HT1080 (cell line): ENCODE results near the gene ZNF362. TPM values are rescaled to one million over a fixed set of nuclear protein-coding genes. Genes with fewer than 3 reads are reported as not detected.
"Not testable (repeated sequence)": the region's sequence is repeated elsewhere in the genome, so short reads cannot be mapped to it uniquely, and the experiment has no call there.

Experiments
- DNase-seq: peaks from one replicate; pipeline ENCODE4 v3.0.0-alpha.2; 2015; ENCODE audit warnings: low read depth
- polyA plus RNA-seq, 2 experiments: library from polyadenylated mRNA; depleted of rRNA; stranded (reverse); fragments of >200 nt; gene quantifications; 2 replicates each; pipeline ENCODE4 v1.2.3, GENCODE V29; 2015
- total RNA-seq: library from RNA; depleted of rRNA; stranded (reverse); fragments of >200 nt; shearing (Covaris generic); gene quantifications from 2 replicates; pipeline ENCODE4 v1.2.3, GENCODE V29; 2014; rRNA removed

ZNF362 gene, protein sequence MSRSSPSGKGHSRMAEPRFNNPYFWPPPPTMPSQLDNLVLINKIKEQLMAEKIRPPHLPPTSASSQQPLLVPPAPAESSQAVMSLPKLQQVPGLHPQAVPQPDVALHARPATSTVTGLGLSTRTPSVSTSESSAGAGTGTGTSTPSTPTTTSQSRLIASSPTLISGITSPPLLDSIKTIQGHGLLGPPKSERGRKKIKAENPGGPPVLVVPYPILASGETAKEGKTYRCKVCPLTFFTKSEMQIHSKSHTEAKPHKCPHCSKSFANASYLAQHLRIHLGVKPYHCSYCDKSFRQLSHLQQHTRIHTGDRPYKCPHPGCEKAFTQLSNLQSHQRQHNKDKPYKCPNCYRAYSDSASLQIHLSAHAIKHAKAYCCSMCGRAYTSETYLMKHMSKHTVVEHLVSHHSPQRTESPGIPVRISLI
- total RNA-seq = 2.9 and 8.6 TPM in 2 replicates
- polyA plus RNA-seq (2015; cell fraction: cytosol; rRNA removed) = 11.2 and 13.4 TPM in 2 replicates
- 4.0 and 5.8 TPM in 2 replicates for polyA plus RNA-seq (2015; cell fraction: nucleus; rRNA removed)

DNA sequence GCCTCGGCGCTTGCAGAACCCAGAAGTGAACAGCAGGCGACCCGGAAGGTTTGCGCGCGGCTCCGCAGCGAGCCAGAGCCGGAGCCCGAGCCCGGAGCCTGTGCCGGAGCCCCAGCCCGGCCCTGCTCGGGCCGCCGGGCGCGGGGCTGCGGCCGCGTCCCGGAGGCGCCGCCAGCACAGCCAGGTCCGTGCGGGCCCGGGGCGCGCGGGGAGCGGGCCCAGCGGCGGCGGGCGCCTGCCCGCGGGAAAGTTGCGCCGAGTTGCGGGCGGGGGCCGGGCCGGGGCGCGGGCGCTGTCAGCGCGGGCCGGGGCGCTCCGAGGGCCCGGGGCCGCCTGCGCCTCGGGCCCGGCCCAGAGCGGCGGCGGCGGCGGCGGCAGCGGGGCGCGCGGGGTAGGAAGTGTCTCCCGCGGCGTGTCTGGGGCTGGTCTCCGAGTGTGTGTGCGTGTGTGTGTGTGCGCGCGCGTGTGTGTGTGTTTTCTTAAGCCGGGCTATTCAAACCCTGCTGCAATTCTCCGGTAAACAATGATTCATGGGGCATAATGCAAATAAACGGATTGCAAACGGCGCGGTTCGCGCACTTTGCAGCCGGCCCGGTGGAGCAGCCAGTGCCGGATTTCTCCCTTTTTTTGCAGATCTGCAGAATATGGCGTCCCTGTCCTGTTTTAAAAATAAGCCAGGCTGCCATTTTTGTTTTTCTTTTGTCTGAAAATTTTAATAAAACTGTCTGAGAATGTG, at the start of gene ZNF362:
Gene ZNF362, plus strand, starts transcription at position 22 of the 736 bp plus-strand sequence. CDS start 14,083 bp downstream, outside the sequence.
- peak; percentile 53 for DNase-seq

DNA sequence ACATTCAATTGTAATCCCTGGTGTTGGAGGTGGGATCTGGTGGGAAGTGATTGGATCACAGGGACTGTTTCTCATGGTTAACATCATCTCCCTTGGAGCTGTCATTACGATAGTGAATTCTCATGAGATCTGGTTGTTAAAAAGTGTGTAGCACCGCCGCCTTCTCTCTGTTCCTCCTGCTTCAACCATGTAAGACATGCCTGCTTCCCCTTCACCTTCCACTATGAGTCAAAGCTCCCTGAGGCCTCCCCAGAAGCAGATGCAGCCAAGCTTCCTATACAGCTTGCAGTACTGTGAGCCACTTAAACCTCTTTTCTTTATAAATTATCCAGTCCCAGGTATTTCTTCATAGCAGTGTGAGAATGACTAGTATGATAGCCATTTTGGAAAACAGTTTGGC, 44.3 kb upstream of the ZNF362 start:
- no peak for DNase-seq

DNA sequence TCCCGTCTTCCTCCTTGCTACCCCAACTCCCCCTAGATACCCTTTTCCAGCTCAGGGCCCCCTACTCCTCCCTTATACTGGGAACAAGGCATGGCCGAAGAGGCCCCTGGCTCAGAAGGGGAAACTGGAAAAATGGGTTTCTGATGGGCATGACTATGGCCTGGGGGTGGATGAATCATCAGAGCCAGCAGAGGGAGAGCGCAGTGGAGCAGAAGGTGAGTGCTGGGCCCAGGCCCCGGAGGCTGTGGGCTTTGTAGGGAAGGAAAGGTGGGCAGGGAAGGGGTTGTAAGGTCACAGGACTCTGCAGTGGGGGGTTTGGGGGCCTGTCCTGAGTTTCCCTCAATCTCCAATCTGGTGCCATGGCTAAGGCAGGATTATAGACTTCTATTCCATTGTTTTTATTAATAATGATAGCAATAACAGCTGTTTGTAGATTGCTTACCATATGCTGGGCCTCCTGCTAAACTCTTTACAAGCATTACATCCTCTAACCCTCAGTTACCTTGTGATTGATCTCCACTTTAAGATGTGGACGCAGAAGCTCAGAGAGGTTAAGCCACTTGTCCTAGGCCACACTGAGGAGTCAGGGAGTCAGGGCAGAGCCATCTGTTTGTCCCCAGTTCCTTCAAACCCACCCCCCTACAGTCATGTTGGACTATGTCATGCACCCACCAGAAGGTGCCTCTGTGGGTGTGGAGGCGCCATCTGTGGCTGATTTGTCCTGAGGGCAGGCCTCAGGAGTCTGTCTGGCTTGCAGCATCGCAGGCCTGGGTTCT, 36.2 kb upstream of the ZNF362 start:
- DNase-seq = peak; percentile 29

DNA sequence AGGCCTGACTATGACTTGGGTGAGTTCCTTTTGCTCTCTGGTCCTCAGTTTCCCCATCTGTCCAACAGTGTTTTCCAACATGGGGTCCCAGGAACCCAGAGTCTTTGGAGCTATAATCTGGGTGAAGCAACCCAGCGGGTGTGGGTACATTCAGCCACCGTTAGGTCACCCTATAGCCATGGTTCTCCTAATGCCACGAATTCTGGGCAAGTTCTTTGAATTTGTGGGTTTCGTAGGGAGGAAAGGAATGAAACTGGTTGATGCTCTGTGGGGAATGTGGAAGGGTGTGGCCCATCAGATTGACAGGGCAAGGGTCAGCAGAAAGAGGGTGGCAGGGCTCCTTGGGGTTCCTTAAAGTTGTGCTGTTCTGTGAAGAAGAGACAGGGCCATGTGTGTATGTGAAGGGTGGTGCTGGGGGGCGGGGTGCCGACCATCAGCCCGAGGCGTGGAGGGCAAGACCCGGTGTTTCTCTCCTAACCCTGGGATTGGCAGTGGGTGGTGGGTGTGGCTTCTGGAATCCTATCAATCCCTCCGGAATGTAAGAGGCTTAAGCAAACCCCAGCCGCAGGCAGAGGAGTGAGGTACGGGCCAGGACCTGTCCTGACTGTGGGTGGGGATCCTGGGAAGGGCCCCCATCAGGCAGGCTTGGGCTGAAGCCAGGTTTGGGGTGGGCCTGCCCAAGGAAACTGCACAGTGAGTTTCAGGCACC, 35.5 kb upstream of the ZNF362 start:
- DNase-seq = no peak

DNA sequence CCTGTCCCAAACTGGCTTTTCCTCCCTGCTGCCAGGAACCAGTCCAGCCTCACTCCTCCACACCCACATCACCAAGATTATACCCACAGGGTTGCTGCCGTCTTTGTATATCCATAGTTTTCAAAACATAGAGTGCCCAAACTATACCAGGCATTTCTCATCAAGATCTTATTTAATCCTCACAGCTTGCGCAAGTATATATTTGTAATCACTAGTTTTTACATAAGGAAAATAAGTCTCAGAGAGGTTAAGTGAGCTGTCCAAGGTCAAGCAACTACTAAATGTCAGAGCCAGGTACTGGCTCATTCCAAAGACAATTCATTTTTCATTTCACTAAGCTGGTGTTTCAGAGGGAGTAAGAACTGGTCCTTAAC, 34.9 kb upstream of the ZNF362 start:
- no peak for DNase-seq

DNA sequence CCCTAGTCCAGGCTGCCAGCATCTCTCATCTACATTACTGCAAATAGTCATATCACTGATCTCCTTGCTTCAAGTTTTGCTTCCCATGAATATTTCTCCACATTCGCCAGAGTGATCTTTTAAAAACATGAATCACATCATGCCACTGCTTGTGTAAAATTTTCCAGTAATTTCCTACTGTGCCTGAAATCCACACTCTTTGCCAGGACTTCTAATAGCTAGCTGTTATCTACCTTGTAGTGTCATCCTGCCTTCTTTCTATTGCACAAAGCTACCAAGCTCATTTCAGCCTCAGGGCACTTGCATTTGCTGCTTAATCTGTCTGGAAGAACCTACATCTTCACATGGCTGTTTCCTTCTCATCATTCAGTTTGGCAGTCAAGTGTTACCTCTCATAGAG, 33.9 kb upstream of the ZNF362 start:
- no peak for DNase-seq

DNA sequence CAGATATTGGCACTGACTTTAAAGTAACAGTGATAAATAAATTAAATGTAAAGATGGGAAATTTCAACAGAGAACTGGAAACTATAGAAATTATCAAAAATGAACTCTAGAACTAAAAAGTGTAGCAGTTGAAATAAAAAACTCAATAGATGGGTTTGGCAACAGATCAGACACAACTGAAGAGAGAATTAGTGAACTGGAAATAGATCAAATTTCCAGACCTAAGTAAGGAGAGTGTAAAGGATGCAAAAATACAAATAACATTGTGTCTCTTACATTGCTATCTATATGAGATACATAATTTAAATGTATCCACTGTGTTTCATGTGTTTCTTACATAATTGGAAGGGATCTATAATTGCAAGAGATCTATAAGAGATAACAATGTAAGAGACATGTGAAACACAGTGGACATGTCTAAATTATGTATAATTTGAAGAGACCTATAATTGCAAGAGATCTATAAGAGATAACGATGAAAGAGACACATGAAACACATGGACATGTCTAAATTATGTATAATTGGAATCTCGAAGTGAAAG, 32.1 kb upstream of the ZNF362 start:
- no peak for DNase-seq

DNA sequence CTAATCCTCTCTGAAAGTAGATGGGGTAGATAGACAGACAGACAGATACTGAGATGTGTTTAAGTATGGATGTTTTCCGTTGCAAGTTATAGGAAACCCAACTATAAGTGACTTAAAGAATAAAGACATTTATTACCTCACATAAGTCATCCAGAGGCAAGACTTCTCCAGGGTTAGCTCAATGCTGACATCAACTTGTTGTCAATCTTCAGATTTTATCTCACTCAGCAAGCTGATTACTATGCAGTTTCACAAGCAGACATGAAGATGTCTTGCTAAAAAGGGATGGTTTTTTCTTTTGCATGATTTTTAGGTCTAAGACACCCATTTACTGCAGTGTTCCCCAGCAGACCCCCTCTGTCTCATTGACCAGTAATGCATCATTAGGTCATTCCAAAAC, 30.7 kb upstream of the ZNF362 start:
- no peak for DNase-seq

DNA sequence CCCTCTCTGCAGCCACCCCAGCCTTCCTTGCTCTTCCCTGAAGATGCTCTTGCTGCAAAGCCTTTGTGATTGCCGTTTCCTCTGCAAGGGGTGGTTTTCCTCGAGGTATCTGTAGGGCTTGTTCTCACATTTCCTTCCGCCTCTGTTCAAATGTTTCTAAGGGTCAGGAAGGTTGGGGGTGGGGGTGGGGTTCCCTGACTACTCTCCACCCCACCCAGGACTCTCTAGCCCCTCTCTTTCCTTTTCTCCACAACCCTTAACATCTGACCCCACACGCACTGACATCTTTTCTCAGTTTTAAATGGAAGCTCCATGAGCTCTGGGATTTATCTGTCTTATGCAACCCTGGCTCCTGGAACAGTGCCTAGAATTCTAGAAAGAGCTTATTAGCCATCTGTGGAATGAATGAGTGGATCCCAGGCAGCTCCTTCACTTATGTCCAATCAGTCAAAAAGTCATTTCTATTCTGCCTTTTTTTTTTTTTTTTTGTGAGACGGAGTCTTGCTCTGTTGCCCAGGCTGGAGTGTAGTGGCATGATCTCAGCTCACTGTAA, 27.3 kb upstream of the ZNF362 start:
- no peak for DNase-seq

DNA sequence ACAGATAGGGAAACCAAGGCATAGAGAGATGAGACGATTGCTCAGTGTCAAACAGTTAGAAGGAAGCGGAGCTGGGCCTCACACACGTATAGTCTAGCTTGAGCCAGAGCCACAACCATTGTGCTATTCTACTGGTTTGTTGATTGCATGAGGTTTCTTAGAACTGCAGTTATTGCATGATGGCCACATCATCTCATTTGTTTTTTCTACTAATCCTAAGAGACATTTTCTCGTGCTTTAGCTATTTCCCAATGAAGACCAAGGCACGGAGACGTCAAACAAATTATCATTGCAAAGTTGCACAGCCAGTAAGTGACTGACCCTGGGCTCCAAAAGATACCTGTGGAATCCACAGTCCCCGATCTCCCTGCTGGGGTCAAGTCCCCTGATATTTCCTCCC, 25.1 kb upstream of the ZNF362 start:
- DNase-seq = no peak

DNA sequence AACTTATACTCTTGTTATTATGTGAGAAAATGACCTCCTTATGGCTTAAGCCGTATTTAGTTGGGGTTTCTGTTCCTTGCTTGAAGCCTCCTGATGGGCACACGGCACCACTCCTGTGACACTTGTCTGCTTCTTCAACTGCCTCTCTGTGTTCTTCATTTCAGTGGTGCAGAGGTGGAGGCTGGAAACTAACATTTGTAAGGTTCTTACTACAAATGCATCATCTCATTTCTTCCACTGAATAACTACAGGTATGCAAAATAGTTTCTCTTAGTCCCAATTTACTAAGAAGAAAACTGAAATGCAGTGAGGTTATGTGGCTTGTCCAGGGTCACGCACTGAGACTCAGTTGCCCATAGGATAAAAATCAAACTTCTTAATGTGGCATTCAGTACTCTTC, 23.6 kb upstream of the ZNF362 start:
- DNase-seq = no peak

DNA sequence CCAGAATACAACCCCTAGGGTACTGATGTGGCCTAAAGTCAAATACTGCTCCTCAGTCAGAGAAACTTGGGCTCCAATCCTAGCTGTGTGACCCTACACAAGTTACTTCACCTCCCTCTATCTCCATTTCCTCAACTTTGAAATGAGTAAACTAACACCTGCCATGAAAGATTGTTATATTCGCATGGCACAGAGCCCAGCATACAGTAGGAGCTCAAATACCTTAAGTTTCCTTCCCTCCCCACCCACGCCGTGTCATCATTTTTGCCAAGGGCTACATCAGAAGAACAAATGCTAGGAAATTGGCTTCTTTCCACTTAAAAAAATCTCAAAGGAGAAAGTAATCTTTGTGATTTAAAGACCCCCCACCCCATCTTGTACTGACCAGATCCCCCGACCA, 22.2 kb upstream of the ZNF362 start:
- no peak for DNase-seq

DNA sequence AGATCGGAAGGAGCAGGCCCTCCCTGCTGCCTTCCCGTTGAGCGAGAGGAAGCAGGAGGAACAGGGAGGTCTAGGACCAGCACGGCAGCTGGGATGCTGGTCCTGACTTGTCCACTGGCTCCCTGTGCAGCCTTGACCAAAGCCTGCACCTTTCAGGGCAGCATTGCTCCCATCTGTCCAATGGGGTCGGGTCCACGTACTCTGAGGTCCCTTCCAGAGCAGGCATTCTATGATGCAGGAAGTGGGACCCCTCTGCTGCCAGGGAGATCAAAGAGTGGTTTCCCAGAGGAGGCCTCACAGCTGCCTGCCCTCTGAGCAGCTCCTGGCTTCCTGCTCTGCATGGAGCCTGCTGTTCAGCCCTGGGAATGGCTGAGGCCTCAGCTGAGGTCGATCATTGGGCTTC, 21.7 kb upstream of the ZNF362 start:
- no peak for DNase-seq

DNA sequence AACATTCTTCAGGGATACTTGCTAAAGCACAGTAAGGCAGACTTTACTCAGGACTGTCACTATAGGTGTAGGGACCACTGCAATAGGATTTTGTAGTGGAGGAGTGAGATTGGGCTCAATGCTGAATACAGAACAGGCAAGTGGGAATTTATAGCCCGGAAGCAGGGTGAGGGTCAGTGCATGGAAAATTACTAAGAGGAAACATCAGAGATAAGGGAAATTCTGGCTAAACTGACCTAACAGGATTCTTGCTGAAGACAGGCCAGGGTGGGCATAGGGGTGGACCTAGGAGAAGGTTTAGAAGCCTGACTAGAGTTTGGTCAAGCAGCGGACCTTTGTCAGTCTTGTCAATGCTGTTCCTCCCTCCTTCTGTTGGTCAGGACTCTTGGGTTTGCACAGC, 20.8 kb upstream of the ZNF362 start:
- no peak for DNase-seq

DNA sequence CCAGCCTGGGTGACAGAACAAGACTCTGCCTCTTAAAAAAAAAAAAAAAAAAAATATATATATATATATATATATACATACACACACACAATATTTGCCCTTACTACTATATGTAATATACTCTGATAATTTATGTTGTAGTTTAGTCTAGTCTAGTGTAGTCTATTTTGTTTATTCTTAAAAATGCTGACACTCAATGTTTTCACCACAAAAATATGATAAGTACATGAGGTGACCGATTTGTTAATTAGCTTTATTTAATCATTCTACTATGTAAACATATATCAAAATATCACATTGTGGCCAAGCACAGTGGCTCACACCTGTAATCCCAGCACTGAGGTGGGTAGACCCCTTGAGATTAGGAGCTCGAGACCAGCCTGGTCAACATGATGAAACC, 19.8 kb upstream of the ZNF362 start:
- no peak for DNase-seq

DNA sequence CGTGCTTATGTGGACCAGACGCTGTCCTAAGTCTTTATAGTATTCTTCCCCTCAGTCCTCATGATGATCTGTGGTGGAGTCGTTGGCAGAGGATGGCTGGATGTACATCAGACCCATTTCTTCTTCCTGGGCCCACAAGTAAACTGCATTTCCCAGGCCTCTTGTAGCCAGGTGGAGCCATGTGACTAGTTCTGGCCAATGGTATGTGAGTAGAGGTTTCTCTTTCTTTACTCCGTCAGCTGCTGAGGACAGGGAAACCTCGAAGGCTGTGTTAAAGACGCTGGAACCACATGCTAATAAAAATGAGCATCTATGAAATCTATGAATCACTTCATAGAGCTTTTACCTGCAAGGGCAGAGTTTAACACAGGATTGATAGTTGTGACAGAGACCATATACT, 18.7 kb upstream of the ZNF362 start:
- peak; percentile 31 for DNase-seq

DNA sequence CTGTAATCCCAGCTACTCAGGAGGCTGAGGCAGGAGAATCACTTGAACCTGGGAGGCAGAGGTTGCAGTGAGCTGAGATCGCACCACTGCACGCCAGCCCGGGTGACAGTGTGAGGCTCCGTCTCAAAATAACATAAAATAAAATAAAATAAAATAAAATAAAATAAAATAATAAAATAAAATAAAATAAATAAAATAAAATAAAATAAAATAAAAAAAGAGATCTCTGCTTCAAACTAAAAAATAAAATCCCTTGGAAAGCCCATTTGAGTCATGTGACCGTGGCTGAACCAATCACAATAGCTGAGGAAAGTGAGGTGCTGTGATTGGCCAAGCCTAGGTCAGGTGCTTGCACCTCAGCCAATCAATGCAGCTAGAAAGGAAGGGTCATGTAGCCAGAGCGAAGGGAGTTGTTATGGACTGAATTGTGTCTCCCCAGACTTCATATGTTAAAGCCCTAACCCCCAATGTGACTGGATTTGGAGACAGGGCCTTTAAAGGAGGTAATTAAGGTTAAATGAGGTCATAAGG, 18.0 kb upstream of the ZNF362 start:
- DNase-seq = not testable (repeated sequence)

DNA sequence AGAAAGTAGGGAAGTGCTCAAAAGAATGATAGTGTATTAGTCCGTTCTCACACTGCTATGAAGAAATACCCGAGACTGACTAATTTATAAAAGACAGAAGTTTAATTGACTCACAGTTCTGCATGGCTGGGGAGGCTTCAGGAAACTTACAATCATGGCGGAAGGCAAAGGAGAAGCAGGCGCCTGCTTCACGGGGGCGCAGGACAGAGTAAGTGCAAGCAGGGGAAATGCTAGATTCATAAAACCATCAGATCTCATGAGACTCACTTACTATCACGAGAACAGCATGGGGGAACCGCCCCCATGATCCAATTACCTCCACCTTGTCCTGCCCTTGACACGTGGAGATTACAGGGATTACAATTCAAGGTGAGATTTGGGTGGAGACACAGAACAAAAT, 16.9 kb upstream of the ZNF362 start:
- not testable (repeated sequence) for DNase-seq

DNA sequence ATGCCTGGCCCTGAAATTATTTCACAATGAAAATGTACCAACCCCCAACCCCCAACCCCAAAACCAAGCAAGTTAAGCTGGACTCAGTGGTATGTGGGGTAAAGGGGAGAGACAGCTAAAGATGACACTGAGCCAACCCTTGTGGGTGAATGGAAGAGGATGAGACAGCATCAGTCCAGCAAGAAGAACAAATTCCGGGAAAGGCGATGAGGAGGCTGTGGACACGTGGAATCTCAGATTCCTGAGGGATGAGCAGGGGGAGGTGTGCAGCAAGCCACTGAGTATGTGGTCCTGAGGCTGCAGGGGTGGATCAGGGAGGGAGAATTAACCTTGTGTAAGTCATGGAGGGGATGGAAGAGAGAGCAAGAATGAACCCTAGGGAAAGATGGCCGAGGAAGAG, 14.4 kb upstream of the ZNF362 start:
- DNase-seq = no peak

DNA sequence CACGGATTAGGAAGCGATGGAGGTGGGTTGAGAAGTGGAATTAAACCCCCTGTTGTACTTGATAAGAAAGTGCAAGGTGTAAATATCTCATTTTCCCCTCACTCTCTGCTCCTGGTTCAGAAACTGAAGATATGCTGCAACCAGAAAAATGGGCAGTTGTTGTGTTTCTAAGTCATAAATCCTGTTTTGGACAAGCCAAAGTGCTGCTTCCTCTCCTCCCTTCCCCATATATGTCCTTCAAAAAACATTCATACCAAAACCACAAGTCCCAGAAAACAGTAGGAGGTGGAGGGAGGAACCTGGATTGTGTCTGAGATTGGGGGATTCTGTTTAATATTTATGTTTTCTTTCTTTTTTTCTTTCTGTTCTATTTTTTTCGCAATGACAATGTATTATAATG, 13.6 kb upstream of the ZNF362 start:
- DNase-seq = no peak
